IPS-20b (cell line): Measurements from ENCODE around the gene LIN7B.
"Not testable (repeated sequence)": the region's sequence is repeated elsewhere in the genome, so short reads cannot be mapped to it uniquely, and the experiment has no call there.

Experiments
- H3K27ac ChIP-seq: one replicate; pipeline ENCODE4 v1.5.1; 2013; ENCODE audit warnings: low read length
- H3K27me3 ChIP-seq: 2 replicates; pipeline ENCODE4 v1.6.1; 2013; ENCODE audit warnings: mild to moderate bottlenecking, low read length, inconsistent platforms; ENCODE audit not compliant: insufficient read depth
- H3K36me3 ChIP-seq: 2 replicates; pipeline ENCODE4 v1.6.1; 2013; ENCODE audit warnings: low read depth, mild to moderate bottlenecking, inconsistent platforms, low read length, moderate library complexity; ENCODE audit not compliant: insufficient read depth
- H3K4me1 ChIP-seq: 2 replicates; pipeline ENCODE4 v1.6.1; 2013; ENCODE audit warnings: mild to moderate bottlenecking, control low read depth, inconsistent platforms, low read length, moderate library complexity; ENCODE audit not compliant: insufficient read depth
- H3K4me3 ChIP-seq: 2 replicates; pipeline ENCODE4 v1.5.1; 2013; ENCODE audit warnings: mild to moderate bottlenecking, low read length, inconsistent platforms
- H3K9ac ChIP-seq: 2 replicates; pipeline ENCODE4 v1.6.1; 2013; ENCODE audit warnings: low read depth, mild to moderate bottlenecking, inconsistent platforms, low read length, moderate library complexity
- H3K9me3 ChIP-seq: 2 replicates; pipeline ENCODE4 v1.6.1; 2013; ENCODE audit warnings: mild to moderate bottlenecking, low read depth, low read length, inconsistent platforms; ENCODE audit not compliant: insufficient read depth

Gene LIN7B

DNA sequence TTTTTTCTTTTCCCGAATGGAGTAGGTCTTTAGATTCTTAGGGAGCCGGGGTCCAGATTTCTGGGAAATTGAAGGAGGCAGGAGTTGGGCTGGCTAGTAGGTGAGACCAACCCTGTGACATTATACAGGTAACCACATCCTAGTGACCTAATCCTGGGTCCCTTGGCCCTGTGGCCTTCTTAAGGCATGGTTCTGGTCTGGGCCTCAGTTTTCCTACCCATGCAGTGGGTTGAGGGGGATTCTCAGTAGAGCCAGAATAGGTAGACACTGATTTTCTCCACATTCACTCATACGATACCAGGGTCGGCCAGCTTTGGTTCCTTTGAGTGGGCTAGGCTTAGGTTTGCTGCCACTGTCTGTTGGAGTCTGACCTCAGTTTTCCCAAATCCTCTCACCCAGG, 12.4 kb downstream of the LIN7B start:
- Histone ChIP-seq H3K4me1 (no peaks in the 10 kb centered on the region), H3K4me3 (no peak overlapping the region), H3K9ac (no peak overlapping the region), H3K27ac (no peak overlapping the region), H3K9me3 (no peaks in the 10 kb centered on the region), H3K36me3 (no peaks in the 10 kb centered on the region), H3K27me3 (peaks cover 9% of the 10 kb centered on the region)

DNA sequence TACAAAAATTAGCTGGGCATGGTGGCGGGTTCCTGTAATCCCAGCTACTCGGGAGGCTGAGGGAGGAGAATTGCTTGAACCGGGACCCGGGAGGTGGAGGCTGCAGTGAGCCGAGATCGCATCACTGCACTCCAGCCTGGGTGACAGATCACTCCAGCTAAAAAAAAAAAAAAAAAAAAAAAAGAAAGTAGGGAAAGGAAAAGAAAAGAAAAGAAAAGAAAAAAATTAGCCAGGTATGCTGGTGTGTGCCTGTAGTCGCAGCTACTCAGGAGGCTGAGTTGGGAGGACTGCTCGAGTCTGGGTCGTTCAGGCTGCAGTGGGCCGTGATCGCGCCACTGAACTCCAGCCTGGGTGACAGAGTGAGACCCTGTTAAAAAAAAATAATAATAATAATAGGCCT, 13.1 kb downstream of the LIN7B start:
- H3K4me3 ChIP-seq: peak overlapping the region; percentile 59; the same call in 1 of the 2 replicates
- not testable (repeated sequence) for H3K27me3 ChIP-seq, H3K9me3 ChIP-seq, H3K27ac ChIP-seq, H3K36me3 ChIP-seq, H3K9ac ChIP-seq, H3K4me1 ChIP-seq

DNA sequence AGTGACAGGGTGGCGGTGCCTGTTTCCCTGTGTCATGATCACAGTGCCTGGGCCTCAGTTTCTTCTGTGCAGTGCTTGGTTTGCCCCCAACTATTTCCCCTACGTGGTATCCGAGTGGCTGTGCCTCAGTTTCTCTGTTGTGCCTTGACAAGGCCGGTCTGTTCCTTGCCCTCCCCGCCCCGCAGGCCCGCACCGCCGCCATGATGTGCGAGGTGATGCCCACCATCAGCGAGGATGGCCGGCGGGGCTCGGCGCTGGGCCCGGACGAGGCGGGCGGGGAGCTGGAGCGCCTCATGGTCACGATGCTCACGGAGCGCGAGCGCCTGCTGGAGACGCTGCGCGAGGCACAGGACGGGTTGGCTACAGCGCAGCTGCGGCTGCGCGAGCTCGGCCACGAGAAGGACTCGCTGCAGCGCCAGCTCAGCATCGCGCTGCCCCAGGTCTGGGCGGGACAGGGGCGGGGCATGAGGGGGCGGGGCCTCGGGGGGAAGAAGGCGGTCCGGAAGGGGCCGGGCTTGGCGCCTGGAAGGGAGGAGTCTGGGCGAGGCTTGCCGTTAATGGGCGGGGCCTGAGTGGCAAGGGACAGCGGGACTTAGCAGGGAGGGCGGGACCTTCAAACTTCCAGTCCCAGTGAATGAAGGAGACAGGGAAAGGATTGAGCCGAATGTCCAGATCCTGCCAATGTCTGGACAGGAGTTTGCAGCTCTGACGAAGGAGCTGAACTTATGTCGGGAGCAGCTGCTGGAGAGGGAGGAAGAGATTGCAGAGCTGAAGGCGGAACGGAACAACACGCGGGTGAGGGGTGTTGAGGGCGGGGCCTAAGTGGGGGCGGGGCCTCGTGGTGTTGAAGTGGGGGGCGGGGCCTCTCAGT, 13.7 kb downstream of the LIN7B start:
- Histone ChIP-seq H3K27me3 (no peaks in the 10 kb centered on the region), H3K9ac (peak overlapping the region; percentile 62; the same call in 1 of the 2 replicates), H3K4me3 (peak overlapping the region; percentile 87), H3K4me1 (no peaks in the 10 kb centered on the region), H3K9me3 (no peaks in the 10 kb centered on the region), H3K36me3 (no peaks in the 10 kb centered on the region), H3K27ac (no peak overlapping the region)

DNA sequence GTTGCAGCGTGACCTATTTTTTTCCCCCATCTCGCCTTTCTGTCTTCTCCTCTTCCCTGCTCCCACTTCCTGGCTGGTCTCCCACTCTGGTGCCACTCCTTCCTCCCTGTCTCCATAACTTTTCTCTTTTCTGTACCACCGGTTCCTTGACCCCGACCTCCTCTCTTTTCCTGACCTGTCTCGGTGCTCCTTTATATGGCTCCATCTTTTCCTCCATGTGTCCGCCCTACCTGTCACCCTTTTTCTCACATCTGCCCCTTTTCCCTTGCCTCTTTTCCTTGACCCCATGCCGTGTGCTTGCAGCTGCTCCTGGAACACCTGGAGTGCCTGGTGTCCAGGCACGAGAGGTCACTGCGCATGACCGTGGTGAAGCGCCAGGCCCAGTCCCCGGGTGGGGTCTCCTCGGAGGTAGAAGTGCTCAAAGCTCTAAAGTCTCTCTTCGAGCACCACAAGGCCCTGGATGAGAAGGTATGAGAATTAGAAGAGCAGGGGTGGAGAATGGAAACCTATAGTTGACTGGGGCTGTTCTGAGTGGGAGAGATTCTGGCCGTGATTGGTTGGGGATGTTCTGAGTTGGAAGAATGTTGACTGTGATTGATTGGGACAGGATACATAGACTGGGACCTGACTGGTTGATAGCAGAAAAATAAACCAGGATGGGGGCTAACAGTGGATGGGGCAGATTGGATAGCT, 14.5 kb downstream of the LIN7B start:
- H3K9me3 ChIP-seq: no peaks in the 10 kb centered on the region
- no peaks in the 10 kb centered on the region for H3K36me3 ChIP-seq
- H3K4me1 ChIP-seq: no peaks in the 10 kb centered on the region
- H3K27me3 ChIP-seq: no peaks in the 10 kb centered on the region
- no peak overlapping the region for H3K27ac ChIP-seq
- H3K4me3 ChIP-seq: peak overlapping the region; percentile 87
- H3K9ac ChIP-seq: peak overlapping the region; percentile 62; the same call in 1 of the 2 replicates

DNA sequence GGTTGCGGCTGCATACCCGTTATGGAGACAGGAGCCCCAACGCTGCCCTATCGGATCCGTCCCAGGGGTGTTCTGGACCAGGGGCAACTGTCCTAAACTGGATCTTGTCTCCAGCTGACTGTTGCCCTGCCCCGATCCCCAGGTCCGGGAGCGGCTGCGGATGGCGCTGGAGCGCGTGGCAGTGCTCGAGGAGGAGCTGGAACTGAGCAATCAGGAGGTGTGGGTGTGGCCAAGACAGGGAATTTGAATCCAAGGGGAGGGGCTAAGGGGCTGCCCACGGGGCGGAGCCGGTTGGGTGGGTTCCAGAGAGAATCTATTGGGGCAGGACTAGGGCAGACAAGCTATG, 15.0 kb downstream of the LIN7B start:
- Histone ChIP-seq H3K4me1 (no peaks in the 10 kb centered on the region), H3K36me3 (peaks cover under 1% of the 10 kb centered on the region; the same call in 1 of the 2 replicates), H3K4me3 (peak overlapping the region; percentile 87; the same call in 1 of the 2 replicates), H3K27me3 (no peaks in the 10 kb centered on the region), H3K27ac (no peak overlapping the region), H3K9ac (no peak overlapping the region), H3K9me3 (no peaks in the 10 kb centered on the region)

DNA sequence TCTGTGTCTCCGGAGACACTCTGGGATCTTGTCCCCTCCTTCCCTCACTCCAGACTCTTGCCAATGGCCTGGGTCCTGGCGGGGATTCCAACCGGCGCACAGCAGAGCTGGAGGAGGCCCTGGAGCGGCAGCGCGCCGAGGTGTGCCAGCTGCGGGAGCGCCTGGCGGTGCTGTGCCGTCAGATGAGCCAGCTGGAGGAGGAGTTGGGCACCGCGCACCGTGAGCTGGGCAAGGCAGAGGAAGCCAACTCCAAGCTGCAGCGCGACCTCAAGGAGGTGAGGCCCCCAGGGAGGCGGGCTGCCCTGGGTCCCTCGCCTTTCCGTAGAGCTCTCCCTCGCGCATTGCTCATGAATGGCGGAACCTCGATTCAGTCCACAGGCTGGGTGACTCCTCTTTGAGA, 16.2 kb downstream of the LIN7B start:
- Histone ChIP-seq H3K27ac (no peak overlapping the region), H3K4me1 (no peaks in the 10 kb centered on the region), H3K36me3 (peaks cover 5% of the 10 kb centered on the region), H3K4me3 (no peak overlapping the region), H3K9me3 (no peaks in the 10 kb centered on the region), H3K27me3 (no peaks in the 10 kb centered on the region), H3K9ac (no peak overlapping the region)

DNA sequence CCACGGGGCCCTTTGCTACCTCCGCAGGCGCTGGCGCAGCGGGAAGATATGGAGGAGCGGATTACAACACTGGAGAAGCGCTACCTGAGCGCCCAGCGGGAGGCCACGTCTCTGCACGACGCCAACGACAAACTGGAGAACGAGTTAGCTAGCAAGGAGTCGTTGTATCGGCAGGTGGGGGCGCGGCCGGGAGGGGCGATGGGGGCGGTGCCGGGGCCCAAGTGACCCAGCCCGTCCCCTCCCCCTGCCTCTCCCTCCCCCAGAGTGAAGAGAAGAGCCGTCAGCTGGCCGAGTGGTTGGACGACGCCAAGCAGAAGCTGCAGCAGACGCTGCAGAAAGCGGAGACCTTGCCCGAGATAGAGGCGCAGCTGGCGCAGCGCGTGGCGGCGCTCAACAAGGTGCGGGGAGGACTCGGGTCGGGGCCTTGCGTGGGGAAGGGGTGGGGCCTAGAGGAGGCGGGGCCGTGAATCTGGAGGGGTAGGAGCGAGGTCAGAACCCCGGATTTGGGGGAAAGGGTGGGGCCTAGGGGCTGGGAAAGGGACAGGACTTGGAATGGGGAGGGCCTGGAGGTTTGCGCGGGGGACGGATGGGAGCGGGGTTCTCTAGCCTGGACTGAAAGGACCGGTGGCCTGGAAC, 18.9 kb downstream of the LIN7B start:
- no peaks in the 10 kb centered on the region for H3K4me1 ChIP-seq
- H3K9me3 ChIP-seq: no peaks in the 10 kb centered on the region
- peak overlapping the region; percentile 43; the same call in 1 of the 2 replicates for H3K4me3 ChIP-seq
- H3K36me3 ChIP-seq: peaks cover 5% of the 10 kb centered on the region
- no peak overlapping the region for H3K9ac ChIP-seq
- no peaks in the 10 kb centered on the region for H3K27me3 ChIP-seq
- H3K27ac ChIP-seq: no peak overlapping the region

DNA sequence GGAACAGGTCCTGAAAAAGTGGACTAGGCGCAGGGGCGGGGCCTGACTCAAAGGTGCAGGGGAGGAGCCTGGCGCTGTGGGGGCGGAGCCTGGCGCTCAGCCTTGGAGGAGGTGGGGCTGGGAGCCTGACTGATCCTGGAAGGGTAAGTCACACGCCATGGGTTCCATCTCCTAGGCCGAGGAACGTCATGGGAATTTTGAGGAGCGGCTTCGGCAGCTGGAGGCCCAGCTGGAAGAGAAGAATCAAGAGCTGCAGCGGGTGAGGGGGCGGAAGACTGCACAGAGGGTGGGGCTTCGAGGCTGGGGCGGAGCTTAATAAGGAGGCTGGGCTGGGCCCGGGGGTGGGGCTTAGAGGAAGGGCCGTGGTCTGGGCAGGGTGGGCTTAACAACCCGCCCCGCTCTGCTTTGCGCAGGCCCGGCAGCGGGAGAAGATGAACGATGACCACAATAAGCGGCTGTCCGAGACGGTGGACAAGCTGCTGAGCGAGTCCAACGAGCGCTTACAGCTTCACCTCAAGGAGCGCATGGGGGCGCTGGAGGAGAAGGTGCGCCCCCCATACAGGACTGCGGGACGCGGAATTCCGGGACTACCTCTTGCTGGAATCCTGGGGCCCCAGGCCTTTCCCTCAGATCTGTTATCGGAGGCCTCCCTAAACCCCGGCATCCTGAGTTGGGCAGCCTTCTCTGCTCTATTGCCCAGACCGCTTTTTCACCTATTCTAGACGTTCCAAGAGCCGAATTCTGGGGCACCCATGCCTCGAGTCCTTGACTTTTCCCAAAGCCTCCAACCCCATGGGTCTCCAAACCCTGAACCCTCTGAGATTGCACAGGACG, 19.7 kb downstream of the LIN7B start:
- H3K9me3 ChIP-seq: no peaks in the 10 kb centered on the region
- H3K27ac ChIP-seq: no peak overlapping the region
- no peaks in the 10 kb centered on the region for H3K4me1 ChIP-seq
- peaks cover 5% of the 10 kb centered on the region for H3K36me3 ChIP-seq
- H3K27me3 ChIP-seq: no peaks in the 10 kb centered on the region
- peak overlapping the region; percentile 43; the same call in 1 of the 2 replicates for H3K4me3 ChIP-seq
- H3K9ac ChIP-seq: no peak overlapping the region

DNA sequence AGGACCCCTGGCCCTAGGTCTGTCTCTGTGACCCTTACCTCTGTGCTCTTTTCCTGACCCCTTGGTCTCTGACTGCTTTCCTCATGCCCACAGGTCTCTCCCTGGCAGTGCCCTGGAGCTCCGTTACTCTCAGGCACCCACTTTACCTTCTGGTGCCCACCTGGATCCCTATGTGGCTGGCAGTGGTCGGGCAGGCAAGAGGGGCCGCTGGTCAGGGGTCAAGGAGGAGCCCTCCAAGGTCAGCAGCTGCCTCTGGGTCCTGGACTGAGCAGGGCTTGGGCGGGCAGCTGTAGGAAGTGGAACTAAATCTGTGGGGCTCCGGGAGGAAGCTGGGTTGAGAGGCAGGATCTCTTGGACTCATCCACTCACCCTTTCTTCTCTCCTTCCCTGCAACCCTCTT, 21.5 kb downstream of the LIN7B start:
- no peak overlapping the region for H3K4me3 ChIP-seq
- H3K27ac ChIP-seq: no peak overlapping the region
- H3K36me3 ChIP-seq: peaks cover 5% of the 10 kb centered on the region

DNA sequence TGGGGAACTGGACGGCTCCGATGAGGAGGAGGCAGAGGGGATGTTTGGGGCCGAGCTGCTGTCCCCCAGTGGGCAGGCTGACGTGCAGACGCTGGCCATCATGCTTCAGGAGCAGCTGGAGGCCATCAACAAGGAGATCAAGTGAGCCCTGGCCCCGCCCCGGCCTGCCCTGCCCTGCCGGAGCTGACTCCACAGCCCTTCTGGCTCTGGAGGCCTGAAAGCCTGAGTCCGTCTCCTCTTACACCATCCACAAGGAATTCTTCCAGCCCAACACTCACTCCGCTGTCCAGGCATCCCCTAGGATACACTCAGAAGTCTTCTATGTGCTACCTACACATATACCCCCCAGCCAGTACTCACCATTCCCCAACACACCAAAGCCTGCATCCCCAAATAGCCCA, 22.6 kb downstream of the LIN7B start:
- no peak overlapping the region for H3K4me3 ChIP-seq
- H3K27me3 ChIP-seq: no peaks in the 10 kb centered on the region
- H3K9ac ChIP-seq: no peak overlapping the region
- no peaks in the 10 kb centered on the region for H3K9me3 ChIP-seq
- H3K27ac ChIP-seq: no peak overlapping the region
- H3K36me3 ChIP-seq: peaks cover 5% of the 10 kb centered on the region
- H3K4me1 ChIP-seq: no peaks in the 10 kb centered on the region

More for the DNA sequence above, 21.5 kb downstream of the LIN7B start:
- H3K9me3 ChIP-seq: no peaks in the 10 kb centered on the region
- no peaks in the 10 kb centered on the region for H3K4me1 ChIP-seq
- H3K27me3 ChIP-seq: no peaks in the 10 kb centered on the region
- H3K9ac ChIP-seq: no peak overlapping the region

DNA sequence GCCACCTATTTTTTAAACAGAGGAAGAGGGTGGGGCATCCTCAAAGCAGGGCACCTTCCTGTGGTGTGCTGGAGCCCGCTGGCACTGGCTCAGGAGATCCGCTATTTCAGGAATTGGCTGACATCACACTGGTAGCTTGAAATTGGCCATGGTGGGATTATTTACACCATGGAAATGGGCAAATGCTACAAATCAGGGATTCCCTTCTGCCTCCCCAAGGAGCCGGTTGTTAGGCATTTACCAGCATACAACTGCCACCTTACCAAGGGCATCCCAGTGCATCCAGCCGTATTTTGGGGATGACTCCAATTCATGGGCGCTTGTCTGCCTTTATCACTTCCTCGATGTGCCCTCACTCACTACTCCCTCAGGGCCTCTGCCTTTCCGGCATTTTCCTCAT, 26.8 kb downstream of the LIN7B start:
- Histone ChIP-seq H3K27me3 (no peaks in the 10 kb centered on the region), H3K9ac (no peak overlapping the region), H3K9me3 (no peaks in the 10 kb centered on the region), H3K36me3 (no peaks in the 10 kb centered on the region), H3K4me1 (no peaks in the 10 kb centered on the region), H3K27ac (no peak overlapping the region), H3K4me3 (no peak overlapping the region)
